Keratinocyte (primary cell): ENCODE measurements around the gene CPEB3.

Experiments
- CTCF ChIP-seq, 3 experiments: IDR thresholded peaks in 1 of 3; conservative IDR thresholded peaks in 1 of 3; optimal IDR thresholded peaks in 1 of 3; 2 replicates in 2 of 3; 3 replicates in 1 of 3; pipeline versions ENCODE3 to v1.5.1; 2011; ENCODE audit warnings: low read length in 3 of 3, mild to moderate bottlenecking in 3 of 3, moderate library complexity in 2 of 3, control low read depth in 1 of 3, inconsistent platforms in 1 of 3; ENCODE audit not compliant: insufficient read depth in 2 of 3; ENCODE audit errors: extremely low read depth in 1 of 3
- EZH2 ChIP-seq: IDR thresholded peaks from one replicate; pipeline ENCODE4 v1.6.1; 2012; ENCODE audit warnings: inconsistent platforms, mild to moderate bottlenecking, low read length, moderate library complexity

- no peak for TF ChIP-seq CTCF (optimal IDR thresholded peaks at IDR 0.05 in 1 of 3, IDR thresholded peaks at IDR 0.05 in 1 of 3, conservative IDR thresholded peaks at IDR 0.05 in 1 of 3; ENCODE audit: extremely low read depth in 1 of 3, insufficient read depth in 2 of 3, low read length in 3 of 3)
- no peak for TF ChIP-seq EZH2
Measured at GRCh38 chr10:92298487-92298886, 7.6 kb upstream of the CPEB3 start.
